H9 (cell line): ENCODE results near the gene KLK1. TPM values are rescaled to one million over a fixed set of nuclear protein-coding genes. Genes with fewer than 3 reads are reported as not detected.
A peak's percentile ranks its signal among the peaks of the same experiment; 100 is the strongest.

ENCODE experiments used
- DNase-seq: peaks from one replicate; pipeline ENCODE4 v3.0.0-alpha.2; 2017
- H2AFZ ChIP-seq: one replicate; pipeline ENCODE4 v1.6.1; 2013; ENCODE audit warnings: mild to moderate bottlenecking, low read length, control low read depth, moderate library complexity
- H2AK5ac ChIP-seq: 2 replicates; pipeline ENCODE4 v1.6.1; 2013; ENCODE audit warnings: low read length, control low read depth, mixed read lengths; ENCODE audit not compliant: insufficient read length
- H2BK120ac ChIP-seq: one replicate; pipeline ENCODE4 v1.6.1; 2013; ENCODE audit warnings: low read depth, mild to moderate bottlenecking, low read length, control low read depth, inconsistent platforms; ENCODE audit not compliant: poor library complexity, severe bottlenecking
- H2BK12ac ChIP-seq: 2 replicates; pipeline ENCODE4 v1.6.1; 2013; ENCODE audit warnings: low read length, control low read depth, mixed read lengths, low read depth; ENCODE audit not compliant: insufficient read length
- H2BK15ac ChIP-seq: 2 replicates; pipeline ENCODE4 v1.6.1; 2013; ENCODE audit warnings: low read depth, low read length, control low read depth
- H2BK20ac ChIP-seq: one replicate; pipeline ENCODE4 v1.6.1; 2013; ENCODE audit warnings: low read depth, mild to moderate bottlenecking, low read length, control low read depth, inconsistent platforms; ENCODE audit not compliant: poor library complexity, severe bottlenecking
- H2BK5ac ChIP-seq: 2 replicates; pipeline ENCODE4 v1.6.1; 2013; ENCODE audit warnings: low read length, control low read depth, mixed read lengths; ENCODE audit not compliant: insufficient read length
- H3K14ac ChIP-seq: 2 replicates; pipeline ENCODE4 v1.6.1; 2013; ENCODE audit warnings: low read length, control low read depth; ENCODE audit not compliant: insufficient read depth
- H3K18ac ChIP-seq: 2 replicates; pipeline ENCODE4 v1.6.1; 2013; ENCODE audit warnings: low read depth, mild to moderate bottlenecking, mixed read lengths, low read length, control low read depth; ENCODE audit not compliant: insufficient read length
- H3K23ac ChIP-seq: 2 replicates; pipeline ENCODE4 v1.6.1; 2013; ENCODE audit warnings: low read length, control low read depth, mixed read lengths, low read depth; ENCODE audit not compliant: insufficient read length
- H3K23me2 ChIP-seq: 2 replicates; pipeline ENCODE4 v1.6.1; 2013; ENCODE audit warnings: low read depth, mild to moderate bottlenecking, mixed read lengths, low read length, control low read depth; ENCODE audit not compliant: insufficient read length, poor library complexity, severe bottlenecking
- H3K27ac ChIP-seq: 2 replicates; pipeline ENCODE4 v1.5.1; 2013; ENCODE audit warnings: low read length, control low read depth, mixed read lengths, low read depth; ENCODE audit not compliant: insufficient read length
- H3K27me3 ChIP-seq: 2 replicates; pipeline ENCODE4 v1.6.1; 2013; ENCODE audit warnings: low read length, control low read depth, inconsistent platforms; ENCODE audit not compliant: insufficient read depth
- H3K4ac ChIP-seq: 2 replicates; pipeline ENCODE4 v1.6.1; 2013; ENCODE audit warnings: low read depth, mild to moderate bottlenecking, control low read depth, inconsistent platforms, low read length, moderate library complexity
- H3K4me1 ChIP-seq: 2 replicates; pipeline ENCODE4 v1.6.1; 2013; ENCODE audit warnings: low read length, control low read depth, inconsistent platforms; ENCODE audit not compliant: insufficient read depth
- H3K4me2 ChIP-seq: 2 replicates; pipeline ENCODE4 v1.6.1; 2013; ENCODE audit warnings: low read length, control low read depth, mixed read lengths; ENCODE audit not compliant: insufficient read length, insufficient read depth
- H3K56ac ChIP-seq: 2 replicates; pipeline ENCODE4 v1.6.1; 2013; ENCODE audit warnings: low read depth, mild to moderate bottlenecking, mixed read lengths, low read length, control low read depth; ENCODE audit not compliant: insufficient read length
- H3K79me1 ChIP-seq: 2 replicates; pipeline ENCODE4 v1.6.1; 2013; ENCODE audit warnings: low read depth, mild to moderate bottlenecking, moderate library complexity, low read length, control low read depth, inconsistent platforms; ENCODE audit not compliant: insufficient read depth, poor library complexity, severe bottlenecking
- H3K79me2 ChIP-seq: 2 replicates; pipeline ENCODE4 v1.6.1; 2013; ENCODE audit warnings: low read length, control low read depth, inconsistent platforms; ENCODE audit not compliant: insufficient read depth
- H3K9ac ChIP-seq: 2 replicates; pipeline ENCODE4 v1.6.1; 2013; ENCODE audit warnings: low read length, control low read depth, mixed read lengths; ENCODE audit not compliant: insufficient read length; ENCODE audit errors: extremely low read depth
- H3K9me3 ChIP-seq: one replicate; pipeline ENCODE4 v1.6.1; 2013; ENCODE audit warnings: low read depth, low read length, inconsistent platforms; ENCODE audit not compliant: control insufficient read depth
- H3T11ph ChIP-seq: one replicate; pipeline ENCODE4 v1.6.1; 2013; ENCODE audit warnings: mild to moderate bottlenecking, low read length, control low read depth, inconsistent platforms
- H4K20me1 ChIP-seq: one replicate; pipeline ENCODE4 v1.6.1; 2013; ENCODE audit not compliant: control insufficient read depth, insufficient read length, insufficient read depth
- H4K5ac ChIP-seq: 2 replicates; pipeline ENCODE4 v1.6.1; 2013; ENCODE audit warnings: low read depth, mild to moderate bottlenecking, mixed read lengths, low read length, control low read depth; ENCODE audit not compliant: insufficient read length
- H4K8ac ChIP-seq: replicated peaks from 2 replicates; pipeline ENCODE4 v1.6.1; 2013; ENCODE audit warnings: low read length, control low read depth, mixed read lengths, low read depth; ENCODE audit not compliant: insufficient read length
- H4K91ac ChIP-seq: 2 replicates; pipeline ENCODE4 v1.6.1; 2013; ENCODE audit warnings: low read depth, mild to moderate bottlenecking, moderate library complexity, mixed read lengths, low read length, control low read depth; ENCODE audit not compliant: insufficient read length
- H3K27ac Mint-ChIP-seq, 3 experiments: 2 replicates in 2 of 3; 3 replicates in 1 of 3; pipeline ENCODE4 v1.8.0; 2020 to 2021; ENCODE audit warnings: mixed read lengths in 3 of 3, mild to moderate bottlenecking in 1 of 3, moderate library complexity in 1 of 3
- H3K27me3 Mint-ChIP-seq: 2 replicates; pipeline ENCODE4 v1.8.0; 2021; ENCODE audit warnings: low read depth, mild to moderate bottlenecking, moderate library complexity, mixed read lengths
- H3K36me3 Mint-ChIP-seq, 3 experiments: 2 replicates in 2 of 3; 3 replicates in 1 of 3; pipeline ENCODE4 v1.8.0; 2020 to 2021; ENCODE audit warnings: low read depth in 3 of 3, mixed read lengths in 3 of 3; ENCODE audit not compliant: insufficient read depth in 1 of 3
- H3K4me1 Mint-ChIP-seq, 2 experiments: 2 replicates each; pipeline ENCODE4 v1.8.0; 2020; ENCODE audit warnings: mixed read lengths in 2 of 2
- H3K4me3 Mint-ChIP-seq, 2 experiments: 2 replicates in 1 of 2; 3 replicates in 1 of 2; pipeline ENCODE4 v1.8.0; 2020 to 2021; ENCODE audit warnings: mild to moderate bottlenecking in 2 of 2, mixed read lengths in 2 of 2, moderate library complexity in 1 of 2
- H3K9me3 Mint-ChIP-seq, 2 experiments: 2 replicates in 1 of 2; 3 replicates in 1 of 2; pipeline ENCODE4 v1.8.0; 2020; ENCODE audit warnings: mild to moderate bottlenecking in 2 of 2, mixed read lengths in 2 of 2, moderate library complexity in 1 of 2
- CTCF ChIP-seq: fragments of 200-600 bp; sonication (generic); conservative IDR thresholded peaks from 3 replicates; pipeline ENCODE4 v1.8.0; 2021; ENCODE audit warnings: antibody characterized with exemption, mild to moderate bottlenecking
- WGBS: extraction: QIAGEN DNeasy Blood & Tissue Kit; methylation state at CpG from one replicate; pipeline ENCODE4 v1.1.7; 2013; ENCODE audit warnings: missing lambda C conversion rate, low lambda C conversion rate, mixed read lengths; ENCODE audit not compliant: insufficient read length; ENCODE audit errors: extremely low coverage; 5-methylcytosine and 5-hydroxymethylcytosine counted together
- total RNA-seq: library from RNA; stranded (reverse); gene quantifications from 2 replicates; pipeline ENCODE4 v1.2.1, GENCODE V29; 2021

The KLK1 gene
- total RNA-seq, 1 experiment from 2014 or later, result 2.3 TPM

- no peak for TF ChIP-seq CTCF
- Histone ChIP-seq H2BK15ac (no peak overlapping the region), H3K4me1 (peaks cover 5% of the 10 kb centered on the region; the same call in 1 of the 2 replicates), H2AK5ac (no peak overlapping the region), H4K20me1 (peaks cover 4% of the 10 kb centered on the region), H3K27ac (no peak overlapping the region), H2BK20ac (no peak overlapping the region), H3K56ac (no peak overlapping the region), H4K8ac (no peak overlapping the region), H3K23ac (no peak overlapping the region), H3K14ac (no peak overlapping the region), H4K5ac (no peak overlapping the region), H3K18ac (no peak overlapping the region), H3K4me2 (no peak overlapping the region), H2AFZ (no peak overlapping the region), H2BK120ac (no peak overlapping the region), H4K91ac (no peak overlapping the region), H3K23me2 (peaks cover 11% of the 10 kb centered on the region), H2BK5ac (no peak overlapping the region), H2BK12ac (no peak overlapping the region), H3K9ac (no peak overlapping the region), H3K9me3 (no peaks in the 10 kb centered on the region), H3K79me1 (peaks cover 9% of the 10 kb centered on the region), H3T11ph (no peak overlapping the region), H3K4ac (no peak overlapping the region), H3K79me2 (peaks cover 25% of the 10 kb centered on the region; the same call in 1 of the 2 replicates), H3K27me3 (no peaks in the 10 kb centered on the region)
- H3K36me3 Mint-ChIP-seq, result peaks cover 46 to 78% (median 72%) of the 10 kb centered on the region in 3 experiments
- peaks cover 3 to 9% of the 10 kb centered on the region in 2 experiments; a peak in 4 of 5 replicates for H3K9me3 Mint-ChIP-seq
- WGBS, result no CpG with 5 or more reads among the region's 8 CpGs
- DNase-seq, result no peak
- H3K4me3 Mint-ChIP-seq, result peak overlapping the region; percentile 43 to 68
- peak overlapping the region in 2 of 3 experiments; percentile 30 to 86; a peak in 4 of 7 replicates for H3K27ac Mint-ChIP-seq
- peaks cover 15 to 25% of the 10 kb centered on the region in 2 experiments for H3K4me1 Mint-ChIP-seq
- H3K27me3 Mint-ChIP-seq, result peaks cover 4% of the 10 kb centered on the region
Measured at GRCh38 chr19:50801107-50801506, 22.5 kb downstream of the KLK1 start.
